Effector memory CD4-positive, alpha-beta T cell (primary cell): ENCODE measurements around the gene DISP3.

Source experiments
- DNase-seq, 3 donors: peaks; one replicate each; pipeline ENCODE4 v3.0.0-alpha.2; 2020
- H3K27ac ChIP-seq: 2 replicates; pipeline ENCODE4 v1.7.0; 2013; ENCODE audit warnings: mild to moderate bottlenecking, low read length, moderate library complexity; ENCODE audit not compliant: insufficient read depth, poor library complexity, severe bottlenecking
- H3K27me3 ChIP-seq: replicated peaks from 2 replicates; pipeline ENCODE4 v1.7.0; 2013; ENCODE audit warnings: mild to moderate bottlenecking, low read length; ENCODE audit not compliant: insufficient read depth, control insufficient read depth, poor library complexity, severe bottlenecking
- H3K36me3 ChIP-seq: 2 replicates; pipeline ENCODE4 v1.7.0; 2013; ENCODE audit warnings: mild to moderate bottlenecking, low read length, moderate library complexity; ENCODE audit not compliant: control insufficient read depth, insufficient read depth
- H3K4me1 ChIP-seq: 2 replicates; pipeline ENCODE4 v1.7.0; 2013; ENCODE audit warnings: low read length, mild to moderate bottlenecking; ENCODE audit not compliant: control insufficient read depth, insufficient read depth, poor library complexity, severe bottlenecking
- H3K4me3 ChIP-seq: 2 replicates; pipeline ENCODE4 v1.7.0; 2013; ENCODE audit warnings: low read length, low read depth, mild to moderate bottlenecking; ENCODE audit not compliant: insufficient read depth, poor library complexity, severe bottlenecking
- H3K9me3 ChIP-seq: 2 replicates; pipeline ENCODE4 v1.7.0; 2013; ENCODE audit warnings: mild to moderate bottlenecking, low read length, moderate library complexity; ENCODE audit not compliant: control insufficient read depth

Gene DISP3

GRCh38 chr1:11585389-11585788 is 106.4 kb downstream of the DISP3 start:
- Histone ChIP-seq H3K27me3 (no peaks in the 10 kb centered on the region), H3K9me3 (no peaks in the 10 kb centered on the region), H3K4me3 (no peak overlapping the region), H3K4me1 (no peaks in the 10 kb centered on the region), H3K36me3 (no peaks in the 10 kb centered on the region), H3K27ac (no peak overlapping the region)
- no peak for DNase-seq
